Stimulated activated CD4-positive, alpha-beta T cell treated with anti-CD3 and anti-CD28 coated beads, Interleukin-1b, Interleukin-23, amount 100 ng/mL, for 4 hours (primary cell): ENCODE data around the gene ZFR2.
A peak's percentile ranks its signal among the peaks of the same experiment; 100 is the strongest.

Experiments
- DNase-seq, 2 donors: peaks; one replicate each; pipeline ENCODE4 v3.0.0-alpha.2; 2020; ENCODE audit warnings: low read depth in 2 of 2

The ZFR2 gene

GRCh38 chr19:3814648-3815047 lies 54.2 kb downstream of the ZFR2 start:
- no peak for DNase-seq

- DNase-seq: no peak
Observed at GRCh38 chr19:3813473-3814392, 55.1 kb downstream of the ZFR2 start.

GRCh38 chr19:3810708-3811355 lies 58.0 kb downstream of the ZFR2 start:
- no peak for DNase-seq

- DNase-seq: no peak
Observed at GRCh38 chr19:3809881-3810707, 58.7 kb downstream of the ZFR2 start.

GRCh38 chr19:3808420-3809143 lies 60.3 kb downstream of the ZFR2 start:
- no peak for DNase-seq

- DNase-seq: no peak
Observed at GRCh38 chr19:3807574-3808354, 61.1 kb downstream of the ZFR2 start.

- no peak for DNase-seq
Observed at GRCh38 chr19:3807131-3807480, 61.7 kb downstream of the ZFR2 start.

- no peak for DNase-seq
Observed at GRCh38 chr19:3805859-3806258, 63.0 kb downstream of the ZFR2 start.

- no peak for DNase-seq
Observed at GRCh38 chr19:3804429-3804828, 64.4 kb downstream of the ZFR2 start.

- no peak for DNase-seq
Observed at GRCh38 chr19:3803986-3804385, 64.9 kb downstream of the ZFR2 start.

GRCh38 chr19:3803114-3803888 lies 65.5 kb downstream of the ZFR2 start:
- no peak for DNase-seq

- peak; percentile 42 to 56 for DNase-seq
Observed at GRCh38 chr19:3801412-3802096, 67.3 kb downstream of the ZFR2 start.

GRCh38 chr19:3800996-3801395 lies 67.8 kb downstream of the ZFR2 start:
- DNase-seq: no peak

GRCh38 chr19:3798137-3798536 lies 70.7 kb downstream of the ZFR2 start:
- no peak for DNase-seq

GRCh38 chr19:3796358-3796757 lies 72.5 kb downstream of the ZFR2 start:
- no peak for DNase-seq

- no peak for DNase-seq
Observed at GRCh38 chr19:3793799-3794198, 75.0 kb downstream of the ZFR2 start.

GRCh38 chr19:3792114-3792513 lies 76.7 kb downstream of the ZFR2 start:
- no peak for DNase-seq

GRCh38 chr19:3790941-3791340 lies 77.9 kb downstream of the ZFR2 start:
- DNase-seq: no peak

GRCh38 chr19:3790209-3790734 lies 78.6 kb downstream of the ZFR2 start:
- DNase-seq: no peak
